HG03558 (cell line): ENCODE data around the gene MAST2.
A peak's percentile ranks its signal among the peaks of the same experiment; 100 is the strongest.

Experiments
- ATAC-seq: cut with Tn5 transposase; IDR thresholded peaks from one replicate; pipeline ENCODE4 v1.9.1; 2021; ENCODE audit warnings: moderate number of reproducible peaks; ENCODE audit not compliant: unreplicated experiment; ENCODE audit errors: extremely low read depth

Gene MAST2

GRCh38 chr1:45803299-45803780 is at the start of gene MAST2:
MAST2 (plus strand) TSS chr1:45803612; CDS start chr1:45803896, 284 bp downstream.
- peak; percentile 54 for ATAC-seq

GRCh38 chr1:45755697-45756096 is 47.7 kb upstream of the MAST2 start:
- no peak for ATAC-seq

- no peak for ATAC-seq
Measured at GRCh38 chr1:45762291-45762690, 41.1 kb upstream of the MAST2 start.

- ATAC-seq, result no peak
Measured at GRCh38 chr1:45765999-45766792, 37.2 kb upstream of the MAST2 start.

- ATAC-seq, result no peak
Measured at GRCh38 chr1:45767035-45767434, 36.4 kb upstream of the MAST2 start.

GRCh38 chr1:45769261-45769932 is 34.0 kb upstream of the MAST2 start:
- no peak for ATAC-seq

GRCh38 chr1:45772971-45773370 is 30.4 kb upstream of the MAST2 start:
- ATAC-seq, result no peak

GRCh38 chr1:45775794-45776193 is 27.6 kb upstream of the MAST2 start:
- ATAC-seq, result no peak

- no peak for ATAC-seq
Measured at GRCh38 chr1:45785583-45785982, 17.8 kb upstream of the MAST2 start.

GRCh38 chr1:45787905-45788304 is 15.5 kb upstream of the MAST2 start:
- no peak for ATAC-seq

GRCh38 chr1:45789601-45790000 is 13.8 kb upstream of the MAST2 start:
- no peak for ATAC-seq

GRCh38 chr1:45792744-45793143 is 10.7 kb upstream of the MAST2 start:
- ATAC-seq, result no peak

- ATAC-seq, result no peak
Measured at GRCh38 chr1:45793942-45794604, 9.3 kb upstream of the MAST2 start.

GRCh38 chr1:45796381-45796780 is 7.0 kb upstream of the MAST2 start:
- no peak for ATAC-seq

GRCh38 chr1:45796946-45797345 is 6.5 kb upstream of the MAST2 start:
- no peak for ATAC-seq

- no peak for ATAC-seq
Measured at GRCh38 chr1:45800899-45801298, 2.5 kb upstream of the MAST2 start.

- ATAC-seq, result no peak
Measured at GRCh38 chr1:45802343-45803298, 791 bp upstream of the MAST2 start.

- peak; percentile 9 for ATAC-seq
Measured at GRCh38 chr1:45803781-45804668, 613 bp downstream of the MAST2 start.

- no peak for ATAC-seq
Measured at GRCh38 chr1:45804669-45804969, 1.2 kb downstream of the MAST2 start.
